SK-N-SH treated with all-trans-retinoic acid at 6 μM for 48 hours (cell line): ENCODE data around the gene FBXO8.

Experiments used
- ATAC-seq: fragments of 200-7000 bp; cut with Tn5 transposase; 3 replicates; pipeline ENCODE4 v1.9.1; 2020; ENCODE audit warnings: mild to moderate bottlenecking, moderate library complexity
- ARNTL ChIP-seq: fragments of 450-650 bp; formaldehyde crosslinking; IDR thresholded peaks from 2 replicates; pipeline ENCODE4 v1.5.0; 2020; ENCODE audit warnings: low read depth, mild to moderate bottlenecking, moderate library complexity, borderline replicate concordance
- BACH2 ChIP-seq: fragments of 250-450 bp; sonication (Bioruptor Pico); IDR thresholded peaks from 2 replicates; pipeline ENCODE4 v1.9.0; 2021; ENCODE audit warnings: mild to moderate bottlenecking, borderline replicate concordance
- CSRNP3 ChIP-seq: fragments of 250-450 bp; sonication (Bioruptor Pico); IDR thresholded peaks from 2 replicates; pipeline ENCODE4 v1.5.1; 2021; ENCODE audit warnings: mild to moderate bottlenecking, moderate library complexity
- ESRRG ChIP-seq: fragments of 250-450 bp; sonication (Bioruptor Pico); IDR thresholded peaks from 2 replicates; pipeline ENCODE4 v1.6.1; 2021; ENCODE audit warnings: mild to moderate bottlenecking
- GLIS3 ChIP-seq: fragments of 250-450 bp; sonication (Bioruptor Pico); IDR thresholded peaks from 2 replicates; pipeline ENCODE4 v1.5.0; 2020; ENCODE audit warnings: mild to moderate bottlenecking, moderate library complexity
- ISL1 ChIP-seq: fragments of 250-450 bp; sonication (Bioruptor Pico); IDR thresholded peaks from 2 replicates; pipeline ENCODE4 v2.1.2; 2022; ENCODE audit warnings: mild to moderate bottlenecking, moderate library complexity
- OSR1 ChIP-seq: fragments of 250-450 bp; sonication (Bioruptor Pico); IDR thresholded peaks from 2 replicates; pipeline ENCODE4 v1.8.0; 2022; ENCODE audit warnings: moderate library complexity, mild to moderate bottlenecking, inconsistent platforms
- POU6F1 ChIP-seq: fragments of 250-450 bp; sonication (Bioruptor Pico); IDR thresholded peaks from 2 replicates; pipeline ENCODE4 v1.8.0; 2021; ENCODE audit warnings: low read depth, mild to moderate bottlenecking, moderate library complexity, borderline replicate concordance
- PPARA ChIP-seq: fragments of 250-450 bp; sonication (Bioruptor Pico); IDR thresholded peaks from 2 replicates; pipeline ENCODE4 v1.5.0; 2020; ENCODE audit warnings: mild to moderate bottlenecking, borderline replicate concordance
- RARB ChIP-seq: fragments of 250-450 bp; sonication (Bioruptor Pico); IDR thresholded peaks from 2 replicates; pipeline ENCODE4 v1.8.0; 2021; ENCODE audit warnings: mild to moderate bottlenecking, moderate library complexity
- SNAI2 ChIP-seq: fragments of 250-450 bp; sonication (Bioruptor Pico); IDR thresholded peaks from 2 replicates; pipeline ENCODE4 v1.5.0; 2020; ENCODE audit warnings: mild to moderate bottlenecking, moderate library complexity
- TCF4 ChIP-seq: fragments of 250-450 bp; sonication (Bioruptor Pico); IDR thresholded peaks from 2 replicates; pipeline ENCODE4 v1.8.0; 2021; ENCODE audit warnings: mild to moderate bottlenecking, moderate library complexity, borderline replicate concordance
- TOX ChIP-seq: fragments of 250-450 bp; sonication (Bioruptor Pico); IDR thresholded peaks from 2 replicates; pipeline ENCODE4 v1.8.0; 2021; ENCODE audit warnings: mild to moderate bottlenecking, moderate library complexity, borderline replicate concordance
- ZC3H10 ChIP-seq: fragments of 250-450 bp; sonication (Bioruptor Pico); IDR thresholded peaks from 2 replicates; pipeline ENCODE4 v1.5.1; 2021; ENCODE audit warnings: mild to moderate bottlenecking, moderate library complexity
- ZFP3 ChIP-seq: fragments of 250-450 bp; sonication (Bioruptor Pico); IDR thresholded peaks from 2 replicates; pipeline ENCODE4 v1.5.0; 2020; ENCODE audit warnings: mild to moderate bottlenecking, moderate library complexity
- ZFP30 ChIP-seq: fragments of 450-650 bp; formaldehyde crosslinking; IDR thresholded peaks from 2 replicates; pipeline ENCODE4 v1.5.0; 2022; ENCODE audit warnings: mild to moderate bottlenecking, moderate library complexity
- ZNF565 ChIP-seq: fragments of 450-650 bp; formaldehyde crosslinking; conservative IDR thresholded peaks from 2 replicates; pipeline ENCODE4 v1.5.0; 2020; ENCODE audit warnings: low read depth, mild to moderate bottlenecking, moderate library complexity
- TF ChIP-seq, protein P1 (sequence below): fragments of 250-450 bp; sonication (Bioruptor Pico); IDR thresholded peaks from 2 replicates; pipeline ENCODE4 v1.8.0; 2020; ENCODE audit warnings: mild to moderate bottlenecking, moderate library complexity, borderline replicate concordance
- TF ChIP-seq, protein P2 (sequence below): fragments of 250-450 bp; sonication (Bioruptor Pico); IDR thresholded peaks from 2 replicates; pipeline ENCODE4 v1.5.0; 2020; ENCODE audit warnings: mild to moderate bottlenecking, moderate library complexity
- TF ChIP-seq, protein P3 (sequence below): fragments of 250-450 bp; sonication (Bioruptor Pico); IDR thresholded peaks from 2 replicates; pipeline ENCODE4 v1.5.1; 2020; ENCODE audit warnings: low read depth, mild to moderate bottlenecking, moderate library complexity

FBXO8 gene

DNA sequence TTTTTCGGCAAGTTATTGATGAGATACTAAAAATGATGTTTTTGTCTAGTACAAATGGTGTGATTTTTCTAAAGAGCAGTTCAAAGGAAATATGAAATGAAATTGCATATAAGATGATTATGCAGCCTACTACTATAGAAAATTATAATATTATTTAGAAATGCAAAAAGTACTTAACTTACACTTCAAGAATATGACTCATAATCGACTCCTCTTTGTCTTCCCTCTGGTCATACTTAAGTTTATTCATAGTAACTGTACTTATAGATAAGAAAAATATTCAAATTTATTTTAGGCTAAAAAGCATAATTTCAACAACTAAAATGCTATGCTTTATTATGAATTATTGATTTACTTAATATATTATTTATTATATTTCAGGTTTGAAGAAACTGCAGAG is 33.5 kb upstream of the FBXO8 start:
- ATAC-seq: no peak
- no peak for TF ChIP-seq SNAI2 (CRISPR knock-in tag)
- TF ChIP-seq, protein P1, sequence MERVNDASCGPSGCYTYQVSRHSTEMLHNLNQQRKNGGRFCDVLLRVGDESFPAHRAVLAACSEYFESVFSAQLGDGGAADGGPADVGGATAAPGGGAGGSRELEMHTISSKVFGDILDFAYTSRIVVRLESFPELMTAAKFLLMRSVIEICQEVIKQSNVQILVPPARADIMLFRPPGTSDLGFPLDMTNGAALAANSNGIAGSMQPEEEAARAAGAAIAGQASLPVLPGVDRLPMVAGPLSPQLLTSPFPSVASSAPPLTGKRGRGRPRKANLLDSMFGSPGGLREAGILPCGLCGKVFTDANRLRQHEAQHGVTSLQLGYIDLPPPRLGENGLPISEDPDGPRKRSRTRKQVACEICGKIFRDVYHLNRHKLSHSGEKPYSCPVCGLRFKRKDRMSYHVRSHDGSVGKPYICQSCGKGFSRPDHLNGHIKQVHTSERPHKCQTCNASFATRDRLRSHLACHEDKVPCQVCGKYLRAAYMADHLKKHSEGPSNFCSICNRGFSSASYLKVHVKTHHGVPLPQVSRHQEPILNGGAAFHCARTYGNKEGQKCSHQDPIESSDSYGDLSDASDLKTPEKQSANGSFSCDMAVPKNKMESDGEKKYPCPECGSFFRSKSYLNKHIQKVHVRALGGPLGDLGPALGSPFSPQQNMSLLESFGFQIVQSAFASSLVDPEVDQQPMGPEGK (CRISPR knock-in tag): no peak
- TF ChIP-seq, protein P2, sequence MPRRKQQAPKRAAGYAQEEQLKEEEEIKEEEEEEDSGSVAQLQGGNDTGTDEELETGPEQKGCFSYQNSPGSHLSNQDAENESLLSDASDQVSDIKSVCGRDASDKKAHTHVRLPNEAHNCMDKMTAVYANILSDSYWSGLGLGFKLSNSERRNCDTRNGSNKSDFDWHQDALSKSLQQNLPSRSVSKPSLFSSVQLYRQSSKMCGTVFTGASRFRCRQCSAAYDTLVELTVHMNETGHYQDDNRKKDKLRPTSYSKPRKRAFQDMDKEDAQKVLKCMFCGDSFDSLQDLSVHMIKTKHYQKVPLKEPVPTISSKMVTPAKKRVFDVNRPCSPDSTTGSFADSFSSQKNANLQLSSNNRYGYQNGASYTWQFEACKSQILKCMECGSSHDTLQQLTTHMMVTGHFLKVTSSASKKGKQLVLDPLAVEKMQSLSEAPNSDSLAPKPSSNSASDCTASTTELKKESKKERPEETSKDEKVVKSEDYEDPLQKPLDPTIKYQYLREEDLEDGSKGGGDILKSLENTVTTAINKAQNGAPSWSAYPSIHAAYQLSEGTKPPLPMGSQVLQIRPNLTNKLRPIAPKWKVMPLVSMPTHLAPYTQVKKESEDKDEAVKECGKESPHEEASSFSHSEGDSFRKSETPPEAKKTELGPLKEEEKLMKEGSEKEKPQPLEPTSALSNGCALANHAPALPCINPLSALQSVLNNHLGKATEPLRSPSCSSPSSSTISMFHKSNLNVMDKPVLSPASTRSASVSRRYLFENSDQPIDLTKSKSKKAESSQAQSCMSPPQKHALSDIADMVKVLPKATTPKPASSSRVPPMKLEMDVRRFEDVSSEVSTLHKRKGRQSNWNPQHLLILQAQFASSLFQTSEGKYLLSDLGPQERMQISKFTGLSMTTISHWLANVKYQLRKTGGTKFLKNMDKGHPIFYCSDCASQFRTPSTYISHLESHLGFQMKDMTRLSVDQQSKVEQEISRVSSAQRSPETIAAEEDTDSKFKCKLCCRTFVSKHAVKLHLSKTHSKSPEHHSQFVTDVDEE (CRISPR knock-in tag): no peak
- no peak for TF ChIP-seq BACH2 (CRISPR knock-in tag)
- TF ChIP-seq OSR1 (CRISPR knock-in tag): no peak
- no peak for TF ChIP-seq TOX
- TF ChIP-seq POU6F1 (CRISPR knock-in tag): no peak
- no peak for TF ChIP-seq PPARA (CRISPR knock-in tag)
- no peak for TF ChIP-seq GLIS3 (CRISPR knock-in tag)
- TF ChIP-seq CSRNP3 (CRISPR knock-in tag): no peak
- TF ChIP-seq ZFP30 (CRISPR knock-in tag): no peak
- no peak for TF ChIP-seq ESRRG (CRISPR knock-in tag)
- TF ChIP-seq ZNF565 (CRISPR knock-in tag): no peak
- no peak for TF ChIP-seq RARB (CRISPR knock-in tag)
- TF ChIP-seq ZC3H10: no peak

DNA sequence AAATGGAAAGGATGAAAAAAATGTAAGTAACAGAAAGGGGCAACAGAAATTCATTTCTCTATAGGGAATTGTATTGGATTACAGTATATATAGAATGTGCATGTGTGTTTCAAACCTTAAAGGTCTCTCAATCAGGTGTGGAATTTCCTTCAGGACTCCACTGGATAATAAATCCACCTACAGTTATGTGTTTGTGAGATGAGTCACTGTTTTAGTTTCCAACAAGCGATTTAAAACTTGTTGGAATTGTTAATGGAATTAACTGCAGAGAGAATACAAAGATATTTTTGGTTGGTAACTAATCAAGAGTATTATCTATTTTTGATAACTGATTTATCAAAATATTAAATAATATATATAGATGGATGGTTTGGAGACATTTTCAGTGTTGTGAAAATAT is 33.1 kb upstream of the FBXO8 start:
- TF ChIP-seq ZFP30 (CRISPR knock-in tag) (no peak), PPARA (CRISPR knock-in tag) (no peak), ESRRG (CRISPR knock-in tag) (no peak), ZNF565 (CRISPR knock-in tag) (no peak), TCF4 (CRISPR knock-in tag) (no peak), BACH2 (CRISPR knock-in tag) (no peak), ARNTL (CRISPR knock-in tag) (no peak), SNAI2 (CRISPR knock-in tag) (no peak), OSR1 (CRISPR knock-in tag) (no peak), ZFP3 (CRISPR knock-in tag) (no peak), ZC3H10 (no peak), ISL1 (CRISPR knock-in tag) (no peak)
- TF ChIP-seq, protein P2 (CRISPR knock-in tag): no peak
- TF ChIP-seq, protein P3, sequence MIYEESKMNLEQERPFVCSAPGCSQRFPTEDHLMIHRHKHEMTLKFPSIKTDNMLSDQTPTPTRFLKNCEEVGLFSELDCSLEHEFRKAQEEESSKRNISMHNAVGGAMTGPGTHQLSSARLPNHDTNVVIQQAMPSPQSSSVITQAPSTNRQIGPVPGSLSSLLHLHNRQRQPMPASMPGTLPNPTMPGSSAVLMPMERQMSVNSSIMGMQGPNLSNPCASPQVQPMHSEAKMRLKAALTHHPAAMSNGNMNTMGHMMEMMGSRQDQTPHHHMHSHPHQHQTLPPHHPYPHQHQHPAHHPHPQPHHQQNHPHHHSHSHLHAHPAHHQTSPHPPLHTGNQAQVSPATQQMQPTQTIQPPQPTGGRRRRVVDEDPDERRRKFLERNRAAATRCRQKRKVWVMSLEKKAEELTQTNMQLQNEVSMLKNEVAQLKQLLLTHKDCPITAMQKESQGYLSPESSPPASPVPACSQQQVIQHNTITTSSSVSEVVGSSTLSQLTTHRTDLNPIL (CRISPR knock-in tag): no peak
- TF ChIP-seq, protein P1 (CRISPR knock-in tag): no peak
- ATAC-seq: no peak
